HG03066 (cell line): ENCODE data around the gene USP10.

Experiments
- ATAC-seq: cut with Tn5 transposase; IDR thresholded peaks from one replicate; pipeline ENCODE4 v1.9.1; 2021; ENCODE audit warnings: low read depth; ENCODE audit not compliant: unreplicated experiment

Gene USP10

GRCh38 chr16:84694980-84695379 is 4.8 kb upstream of the USP10 start:
- no peak for ATAC-seq

- no peak for ATAC-seq
Measured at GRCh38 chr16:84699147-84699711, 571 bp upstream of the USP10 start.

GRCh38 chr16:84700446-84701300 is 873 bp downstream of the USP10 start:
- ATAC-seq = peak; percentile 39

DNA sequence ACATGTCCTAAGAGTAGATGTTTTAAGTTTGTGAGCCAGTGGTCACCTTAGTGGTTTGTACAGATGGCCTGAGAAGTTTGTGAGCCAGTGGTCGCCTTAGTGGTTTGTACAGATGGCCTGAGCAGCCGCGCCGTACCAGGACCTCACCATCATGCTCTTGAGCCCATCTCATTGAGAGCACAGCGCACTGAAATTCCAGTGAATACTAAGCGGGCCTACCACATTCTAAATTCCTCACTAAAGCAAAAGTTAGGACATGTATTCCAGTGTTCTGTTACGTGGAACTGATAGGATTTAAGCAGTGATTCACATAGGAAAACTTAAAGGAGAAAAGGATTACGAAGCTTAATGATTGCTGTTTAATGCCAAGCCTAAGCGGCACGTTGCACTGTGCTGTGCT is 3.9 kb downstream of the USP10 start:
- ATAC-seq = no peak

GRCh38 chr16:84704253-84704652 is 4.5 kb downstream of the USP10 start:
- ATAC-seq = no peak

DNA sequence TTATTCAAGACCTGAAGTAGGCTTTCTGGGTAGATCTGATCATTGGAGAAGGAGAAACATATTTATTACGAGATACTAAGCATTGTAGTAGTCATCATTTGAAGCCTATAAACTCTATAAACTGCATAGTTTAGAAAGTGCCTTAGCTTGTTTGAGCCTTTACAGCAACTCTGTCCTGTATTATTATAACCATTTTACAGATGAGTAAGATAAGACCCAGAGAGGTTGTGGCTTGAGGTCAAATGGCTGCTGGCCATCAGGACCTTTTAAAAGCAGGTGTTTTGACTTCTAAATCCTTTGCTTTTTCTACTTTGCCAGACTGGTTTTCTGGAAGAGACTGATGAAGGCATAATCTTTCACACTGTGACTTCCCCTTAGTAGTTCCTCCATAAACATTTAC is 7.1 kb downstream of the USP10 start:
- no peak for ATAC-seq

GRCh38 chr16:84709609-84710008 is 9.8 kb downstream of the USP10 start:
- ATAC-seq = no peak

DNA sequence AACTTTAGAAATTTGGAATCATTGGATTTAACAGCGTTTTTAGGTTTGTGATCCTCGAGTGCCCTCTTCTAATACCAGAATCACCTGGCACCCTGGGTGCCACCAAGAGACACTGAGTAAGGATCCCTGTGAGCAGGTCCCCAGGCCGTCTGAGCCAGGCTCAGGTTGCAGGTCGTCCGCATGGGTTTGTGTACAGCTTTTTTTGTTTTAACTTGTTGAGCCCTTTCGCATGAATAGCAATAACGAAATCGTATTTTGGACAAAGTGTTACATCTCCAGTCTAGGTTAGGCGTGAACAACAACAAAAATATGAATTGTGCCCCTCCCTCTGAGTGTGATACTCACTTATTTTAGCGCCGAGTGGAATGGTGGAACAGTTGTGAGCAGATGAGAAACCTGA is 10.9 kb downstream of the USP10 start:
- no peak for ATAC-seq

GRCh38 chr16:84712138-84712671 is 12.4 kb downstream of the USP10 start:
- no peak for ATAC-seq

DNA sequence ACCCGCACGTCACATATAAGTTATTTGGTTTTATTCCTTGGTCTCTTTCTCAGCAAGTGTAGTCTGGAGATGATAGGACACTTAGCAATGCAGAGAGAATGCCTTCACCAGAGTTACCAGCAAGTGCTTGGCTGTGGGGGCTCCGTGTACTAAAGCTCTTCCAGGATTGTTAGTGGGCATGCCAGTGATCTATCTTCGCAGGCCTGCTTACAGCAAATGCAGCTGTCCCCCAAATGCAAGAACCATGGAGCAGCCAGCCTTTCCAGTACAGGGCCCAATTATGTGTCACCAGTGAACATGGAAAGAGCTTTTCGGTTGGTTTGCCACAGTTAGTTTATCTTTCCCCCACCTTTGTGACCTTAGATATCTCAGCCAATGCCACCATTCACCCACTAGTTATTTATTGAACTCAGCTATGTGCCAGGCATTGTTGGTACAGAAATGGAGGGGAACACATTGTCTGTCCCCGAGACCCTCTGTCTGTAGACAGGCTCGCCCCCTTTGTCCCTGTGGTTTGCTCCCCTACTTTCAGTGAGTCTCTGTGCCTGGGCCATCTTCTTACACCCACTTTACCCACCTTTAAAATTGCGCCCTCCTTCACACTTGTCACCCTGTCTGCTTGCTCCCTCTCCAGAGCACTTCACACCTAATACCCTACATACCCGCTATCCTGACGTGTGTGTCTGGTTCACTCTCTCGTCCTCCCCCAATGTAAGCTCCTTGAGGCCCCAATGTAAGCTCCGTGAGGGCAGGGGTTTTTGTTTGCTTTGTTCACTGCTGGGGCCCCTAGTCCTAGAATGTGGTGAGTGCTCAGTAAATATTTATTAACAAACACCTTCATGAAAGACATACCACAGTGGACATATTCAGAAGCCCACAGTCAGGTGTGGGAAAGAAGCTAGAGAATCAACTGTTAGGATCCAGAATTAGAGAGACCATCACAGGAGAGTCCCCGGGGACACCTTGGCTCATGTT is 13.3 kb downstream of the USP10 start:
- ATAC-seq = no peak

DNA sequence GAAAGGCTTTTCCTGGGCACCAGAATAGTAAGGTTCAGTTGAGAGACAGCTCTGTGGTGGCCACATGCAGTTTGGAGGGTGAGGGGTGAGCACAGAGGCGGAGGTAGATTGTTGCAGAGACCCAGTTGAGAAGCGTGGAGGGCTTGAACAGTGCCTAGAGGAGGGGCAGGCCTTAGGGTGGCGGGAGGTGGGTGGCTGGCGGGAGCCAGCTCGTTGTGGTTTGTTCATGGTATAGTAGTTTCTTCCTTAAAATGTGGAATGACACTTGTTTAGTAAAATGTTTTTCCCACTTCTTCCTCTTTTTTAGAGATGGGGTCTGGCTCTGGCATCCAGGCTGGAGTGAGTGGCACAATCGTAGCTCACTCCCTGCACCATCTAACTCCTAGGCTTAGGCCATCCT is 14.2 kb downstream of the USP10 start:
- no peak for ATAC-seq

GRCh38 chr16:84715424-84715823 is 15.6 kb downstream of the USP10 start:
- no peak for ATAC-seq

- ATAC-seq = no peak
Measured at GRCh38 chr16:84715854-84716253, 16.1 kb downstream of the USP10 start.

DNA sequence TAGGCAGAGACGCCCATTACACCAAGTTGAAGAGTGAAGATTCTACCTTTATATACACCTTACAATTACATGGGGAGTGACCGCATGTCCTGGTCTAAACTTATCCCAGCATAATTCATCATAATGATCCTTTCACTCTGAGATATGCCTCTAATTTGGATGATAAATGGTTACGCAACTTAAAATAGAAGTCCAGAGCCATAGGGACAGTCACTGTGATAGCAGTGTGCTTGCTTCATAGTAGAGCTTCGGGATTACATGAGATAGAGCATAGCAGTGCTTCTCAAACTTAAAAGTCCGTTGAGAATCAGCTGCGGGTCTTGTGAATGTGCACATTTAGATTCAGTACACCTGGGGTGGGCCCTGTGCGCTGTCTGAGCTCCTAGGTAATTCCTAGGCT is 16.9 kb downstream of the USP10 start:
- no peak for ATAC-seq

GRCh38 chr16:84717484-84717883 is 17.7 kb downstream of the USP10 start:
- no peak for ATAC-seq

DNA sequence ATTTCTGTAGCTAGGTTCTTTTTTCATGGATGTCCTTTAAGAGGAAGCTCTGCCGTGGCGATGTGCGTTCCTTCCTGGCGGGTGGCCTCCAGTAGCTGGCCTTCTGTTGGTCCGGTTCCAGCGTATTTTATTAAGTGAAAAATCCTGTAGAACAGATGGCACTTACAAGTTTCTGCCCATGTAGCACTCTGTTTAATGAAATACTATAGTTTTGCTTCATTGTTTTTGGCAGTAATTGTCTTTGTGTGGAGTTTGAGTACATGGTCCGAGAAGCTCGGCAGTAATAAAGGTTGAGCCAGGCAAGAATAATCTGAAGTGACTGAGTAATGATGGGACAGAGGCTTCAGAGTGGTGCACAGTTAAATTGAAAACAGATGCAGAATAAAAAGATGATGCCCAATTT is 20.4 kb downstream of the USP10 start:
- ATAC-seq = no peak

DNA sequence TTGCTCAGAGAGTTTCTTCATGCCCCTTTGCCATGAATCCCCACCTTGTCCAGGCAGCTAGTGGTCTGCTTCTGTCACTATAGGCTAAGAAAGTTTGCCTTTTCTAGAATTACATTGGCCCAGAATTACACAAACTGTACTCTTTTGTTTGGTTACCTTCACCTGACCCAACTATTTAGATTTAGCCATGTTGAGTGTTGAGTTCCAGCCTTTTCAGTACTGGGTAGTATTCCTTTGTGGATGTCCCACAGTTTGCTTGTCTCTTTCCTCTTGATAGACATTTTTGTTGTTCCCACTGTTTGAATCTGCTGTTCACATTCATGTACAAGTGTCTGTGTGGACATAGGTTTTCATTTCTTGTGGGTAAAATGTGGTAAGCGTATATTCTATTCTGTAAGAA is 22.3 kb downstream of the USP10 start:
- ATAC-seq = no peak

GRCh38 chr16:84723906-84724305 is 24.1 kb downstream of the USP10 start:
- ATAC-seq = no peak

- no peak for ATAC-seq
Measured at GRCh38 chr16:84724606-84725309, 25.0 kb downstream of the USP10 start.

GRCh38 chr16:84725481-84726078 is 25.8 kb downstream of the USP10 start:
- no peak for ATAC-seq
